Kasumi-1 (cell line): ENCODE results near the gene POLR3GL.

Experiments
- DNase-seq, 2 experiments: peaks; one replicate each; lab custom pipeline; 2025; lab: John Stamatoyannopoulos, UW

The POLR3GL gene

GRCh38 chr1:145974721-145975120 lies 10.2 kb downstream of the POLR3GL start:
- DNase-seq = no peak

DNA sequence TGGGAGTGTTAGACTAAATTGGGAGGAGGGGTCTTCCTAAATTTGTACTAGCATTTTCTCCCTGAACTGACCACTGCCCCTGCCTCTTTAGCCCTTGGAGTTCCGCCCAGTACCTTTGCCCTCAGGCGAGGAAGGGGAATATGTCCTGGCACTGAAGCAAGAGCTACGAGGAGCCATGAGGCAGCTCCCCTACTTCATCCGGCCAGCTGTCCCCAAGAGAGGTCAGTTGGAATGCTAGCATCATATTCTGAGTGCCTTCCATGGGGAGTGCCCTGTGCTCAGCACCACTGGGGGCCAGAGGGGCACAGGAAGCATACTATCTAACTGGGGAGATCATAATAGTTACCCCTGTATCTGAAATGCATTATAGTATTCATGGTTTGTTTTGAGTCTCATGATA lies 10.7 kb downstream of the POLR3GL start:
- DNase-seq = no peak

DNA sequence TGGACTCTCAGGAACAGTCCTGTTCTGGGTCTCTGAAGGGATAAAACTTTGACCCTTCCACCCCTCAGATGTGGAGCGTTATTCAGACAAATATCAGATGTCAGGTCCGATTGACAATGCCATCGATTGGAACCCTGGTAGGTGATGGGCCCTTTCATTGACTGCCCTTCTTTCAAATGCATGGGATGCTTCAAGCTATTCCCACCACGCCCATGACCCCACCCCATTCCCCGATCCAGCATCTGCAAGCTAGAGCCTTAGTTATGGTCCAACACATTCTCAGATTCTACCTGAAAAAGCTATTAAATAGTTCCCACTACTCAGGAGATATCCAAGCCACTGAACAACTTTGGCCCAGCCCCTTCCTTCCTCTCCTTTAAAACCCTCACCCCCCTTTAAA lies 12.5 kb downstream of the POLR3GL start:
- no peak for DNase-seq

DNA sequence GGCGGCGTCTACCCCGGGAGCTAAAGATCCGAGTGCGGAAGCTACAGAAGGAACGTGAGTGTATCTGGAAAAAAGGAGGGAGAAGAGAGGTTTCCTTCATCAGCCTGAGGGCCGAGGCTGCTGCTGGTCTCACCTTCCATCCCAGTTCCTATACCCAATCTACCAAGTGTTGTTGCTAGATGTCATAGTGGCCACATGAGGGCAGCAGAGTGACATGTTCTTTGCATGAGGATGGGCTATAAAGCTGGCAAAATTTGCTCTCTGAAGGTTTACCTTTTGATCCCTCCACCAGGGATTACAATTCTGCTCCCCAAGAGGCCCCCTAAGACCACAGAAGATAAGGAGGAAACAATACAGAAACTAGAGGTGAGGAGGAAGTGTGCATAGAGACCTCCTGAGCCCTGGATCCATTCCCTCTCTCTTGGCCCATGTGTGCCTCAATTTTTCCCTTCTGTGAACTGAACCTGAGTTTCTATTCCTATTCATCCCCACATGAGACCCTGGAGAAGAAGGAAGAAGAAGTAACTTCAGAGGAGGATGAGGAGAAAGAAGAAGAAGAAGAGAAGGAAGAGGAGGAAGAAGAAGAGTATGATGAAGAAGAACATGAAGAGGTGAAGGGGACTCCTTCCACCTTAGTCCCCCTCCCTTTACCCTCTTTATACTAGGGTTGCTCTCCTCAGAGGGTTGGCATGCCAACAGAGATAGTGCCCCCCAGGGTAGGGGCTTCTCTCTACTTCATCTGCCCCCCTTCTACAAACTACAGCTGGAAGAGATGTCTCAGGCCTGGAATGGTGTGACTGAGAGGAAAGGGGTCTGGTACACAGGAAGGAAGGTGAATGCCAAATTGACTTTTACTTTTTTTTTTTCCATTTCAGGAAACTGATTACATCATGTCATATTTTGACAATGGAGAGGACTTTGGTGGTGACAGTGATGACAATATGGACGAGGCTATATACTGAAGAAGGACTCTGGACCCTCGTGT lies 13.3 kb downstream of the POLR3GL start:
- DNase-seq = peak; percentile 86 to 91

- DNase-seq = no peak
These were observed 14.0 kb downstream of the POLR3GL start for GRCh38 chr1:145978471-145978853.

DNA sequence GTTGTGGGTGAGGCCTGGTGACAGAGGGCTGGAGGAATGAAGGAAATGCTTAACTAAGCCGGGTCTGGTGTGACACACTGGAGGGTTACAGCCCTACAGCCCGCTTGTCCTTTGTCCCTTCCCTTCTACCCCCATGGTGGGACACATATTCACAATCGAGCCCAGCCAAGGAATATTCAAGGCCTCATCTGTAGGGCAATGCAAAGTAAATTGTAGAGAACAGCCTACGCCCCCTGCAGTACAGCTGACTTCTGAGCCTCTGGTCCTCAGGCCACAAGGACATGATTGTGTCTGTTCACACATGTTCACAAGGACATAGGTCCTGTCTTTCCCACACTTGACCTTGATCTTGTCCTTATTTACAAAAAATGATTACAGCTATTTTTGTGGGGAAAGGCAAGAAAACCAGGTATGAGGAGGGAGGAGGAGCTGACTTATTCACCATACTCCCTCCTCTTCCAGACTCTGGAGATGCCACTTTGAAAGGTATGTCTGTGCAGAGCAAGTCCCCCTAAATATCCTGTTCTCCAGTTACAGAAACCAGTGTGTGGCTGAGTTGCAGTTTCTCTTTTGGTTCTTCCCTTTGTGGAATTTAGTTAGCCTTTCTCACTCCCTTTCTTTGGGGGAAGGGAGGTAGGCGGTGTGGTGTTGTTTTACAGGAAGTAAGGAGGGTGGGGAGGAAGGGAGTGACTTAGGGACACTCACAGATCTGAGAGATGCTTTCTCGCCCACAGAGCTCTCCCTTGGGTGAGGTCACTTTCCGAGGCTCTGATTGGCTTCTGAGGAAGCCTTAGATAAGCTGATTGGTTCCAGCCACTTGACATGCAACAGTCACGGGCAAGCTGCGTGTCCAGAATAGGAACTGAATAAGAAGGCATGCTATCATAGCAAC lies 14.6 kb downstream of the POLR3GL start:
- DNase-seq = peak; percentile 100

DNA sequence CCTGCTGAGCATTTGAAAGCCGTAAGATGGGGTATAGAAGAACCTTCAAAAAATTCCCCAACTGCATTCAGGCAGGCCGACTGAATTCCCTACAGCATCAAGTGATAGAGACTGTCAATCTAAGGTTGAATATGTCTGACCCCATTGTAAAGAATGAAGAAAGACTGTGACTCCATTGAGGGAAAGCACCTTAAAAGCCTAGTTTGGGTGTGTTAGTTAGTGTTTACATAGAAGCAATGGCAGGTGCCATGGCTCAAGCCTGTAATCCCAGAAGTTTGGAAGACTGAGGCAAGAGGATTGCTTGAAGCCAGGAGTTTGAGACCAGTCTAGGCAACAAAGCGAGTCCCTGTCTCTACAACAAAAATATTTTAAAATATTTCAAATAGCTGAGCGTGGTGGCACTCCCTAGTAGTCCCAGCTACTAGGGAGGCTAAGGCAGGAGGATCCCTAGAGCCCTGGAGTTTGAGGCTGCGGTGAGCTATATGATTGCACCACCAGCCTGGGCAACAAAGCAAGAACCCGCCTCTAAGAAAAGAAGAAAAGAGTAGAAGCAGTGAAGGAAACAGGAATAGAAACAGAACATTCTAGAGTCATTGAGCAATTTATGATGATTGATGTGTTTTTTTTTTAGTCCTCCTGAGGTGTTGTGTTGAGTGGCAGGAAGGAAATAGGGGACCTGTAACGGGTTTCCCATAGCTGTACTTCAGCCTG lies 15.4 kb downstream of the POLR3GL start:
- peak; percentile 52 to 66 for DNase-seq

DNA sequence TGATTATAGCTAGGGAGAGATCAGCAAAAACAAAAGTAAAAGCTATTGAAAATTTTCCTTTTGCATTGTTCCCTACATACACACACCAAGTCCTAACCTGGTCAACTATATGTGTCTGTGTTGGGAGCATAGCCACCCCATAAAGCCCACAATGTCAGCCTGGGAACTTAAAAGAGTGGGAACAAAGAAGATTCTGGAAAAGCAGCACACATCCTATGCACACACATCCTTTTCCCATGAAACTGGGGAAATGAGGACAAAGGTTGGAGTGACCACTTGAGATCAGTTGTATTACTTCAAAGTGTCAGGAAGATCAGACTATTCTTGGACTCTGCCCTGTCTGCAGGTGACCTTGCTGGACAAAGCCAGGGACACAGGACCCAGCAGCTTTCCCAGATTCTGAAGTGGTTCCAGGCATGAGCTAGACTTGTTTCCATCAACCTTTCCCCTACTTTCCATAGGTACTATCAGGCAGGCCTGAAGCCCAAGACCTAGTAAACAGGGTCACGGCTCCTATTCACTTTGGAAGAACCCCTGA lies 16.0 kb downstream of the POLR3GL start:
- no peak for DNase-seq

DNA sequence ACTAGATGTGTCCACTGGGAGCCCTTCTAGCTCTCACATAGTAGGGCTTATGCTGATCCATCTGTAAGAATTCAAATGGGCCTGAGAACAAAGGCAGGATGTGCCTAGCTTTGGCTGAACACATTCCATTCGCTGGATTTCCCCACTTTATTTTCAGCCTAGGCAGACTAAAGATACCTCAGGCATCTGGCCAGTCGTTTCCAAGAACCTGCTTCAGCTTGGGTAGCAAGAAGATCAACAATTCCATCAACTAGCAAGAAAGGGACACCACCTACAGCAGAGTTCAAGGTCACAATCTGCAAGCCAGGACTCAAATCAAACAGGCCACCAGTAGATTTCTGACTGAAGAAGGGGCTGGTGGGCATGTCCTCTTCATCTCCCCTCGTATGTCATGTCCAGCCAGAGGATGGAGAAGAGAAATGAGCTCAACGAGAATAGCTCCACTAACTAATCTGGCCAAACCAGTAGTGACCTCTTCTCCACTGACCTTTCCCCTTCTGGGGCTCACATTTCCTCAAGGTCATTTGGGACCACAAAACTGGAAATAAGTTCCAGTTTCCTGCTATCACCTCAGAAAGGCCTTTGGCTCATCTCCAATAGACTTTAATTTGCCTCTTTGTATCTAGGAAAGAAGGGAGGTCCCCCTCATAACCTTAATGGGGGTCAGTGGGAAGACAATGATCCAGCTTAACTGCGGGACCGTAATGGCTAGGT lies 17.7 kb downstream of the POLR3GL start:
- DNase-seq = no peak

- DNase-seq = peak in 1 of 2 experiments; percentile 23
These were observed 18.8 kb downstream of the POLR3GL start for GRCh38 chr1:145983206-145983675.

GRCh38 chr1:145983960-145984830 lies 19.7 kb downstream of the POLR3GL start:
- DNase-seq = no peak

DNA sequence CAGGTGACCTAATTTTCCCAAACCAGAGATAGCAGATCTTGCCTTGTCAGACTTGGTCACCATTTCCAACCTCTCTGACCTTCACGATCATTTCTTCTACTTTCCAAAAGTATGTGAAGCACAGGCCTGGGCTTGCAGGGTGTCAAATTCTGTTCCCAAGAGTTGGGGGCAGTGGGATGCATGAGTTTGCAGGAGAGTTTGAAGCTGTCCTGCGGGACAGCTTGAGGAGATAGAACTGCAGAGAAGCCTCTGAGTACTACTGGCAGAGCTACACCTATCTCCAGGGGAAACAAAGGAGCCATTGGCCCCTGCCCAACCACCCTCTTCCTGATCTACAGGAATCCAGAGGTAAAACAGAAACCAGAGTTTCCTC lies 20.6 kb downstream of the POLR3GL start:
- DNase-seq = no peak

DNA sequence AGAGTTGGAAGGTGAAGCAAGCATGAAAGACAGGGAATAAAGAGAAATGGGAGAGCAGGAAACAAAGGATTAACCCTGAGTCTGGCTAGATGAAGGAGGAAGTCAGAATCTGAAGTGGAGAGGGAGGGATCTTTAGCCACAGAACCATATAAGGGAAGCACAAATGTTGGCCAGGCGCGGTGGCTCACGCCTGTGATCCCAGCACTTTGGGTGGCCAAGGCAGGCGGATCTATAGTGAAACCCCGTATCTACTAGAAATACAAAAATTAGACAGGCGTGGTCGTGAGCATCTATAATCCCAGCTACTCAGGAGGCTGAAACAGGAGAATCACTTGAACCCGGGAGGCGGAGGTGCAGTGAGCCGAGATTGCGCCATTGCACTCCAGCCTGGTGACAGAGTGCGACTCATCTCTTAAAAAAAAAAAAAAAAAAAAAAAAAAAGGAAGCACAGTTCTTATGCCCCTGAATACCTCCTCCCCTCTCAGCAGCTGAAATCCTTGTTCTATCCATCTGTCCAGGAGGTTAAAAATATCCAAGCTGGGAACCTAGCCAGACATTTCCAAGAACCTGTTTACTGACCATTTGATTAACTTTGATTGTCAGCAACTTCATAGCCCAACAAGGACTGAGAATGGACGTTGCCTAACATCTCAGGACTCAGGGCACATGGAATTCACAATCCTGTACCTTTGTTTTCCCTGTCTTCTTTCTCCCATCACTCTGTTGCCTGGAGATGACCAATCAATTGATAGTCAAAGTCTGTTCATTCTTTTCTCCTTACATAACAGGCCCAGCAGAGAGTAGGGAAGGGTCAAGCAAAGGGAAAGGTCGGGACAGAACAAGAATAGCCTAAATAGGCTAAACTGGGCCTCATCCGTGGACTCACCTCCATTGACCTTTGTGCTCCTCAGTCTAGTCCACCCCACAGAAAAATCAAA lies 21.3 kb downstream of the POLR3GL start:
- DNase-seq = peak; percentile 83 to 93

- DNase-seq = no peak
These were observed 22.1 kb downstream of the POLR3GL start for GRCh38 chr1:145986551-145986950.

- DNase-seq = no peak
These were observed 23.4 kb downstream of the POLR3GL start for GRCh38 chr1:145987926-145988325.

- no peak for DNase-seq
These were observed 24.3 kb downstream of the POLR3GL start for GRCh38 chr1:145988773-145989172.

GRCh38 chr1:145990249-145990855 lies 25.9 kb downstream of the POLR3GL start:
- peak; percentile 25 to 33 for DNase-seq

- peak; percentile 19 to 30 for DNase-seq
These were observed 27.4 kb downstream of the POLR3GL start for GRCh38 chr1:145991735-145992412.
